ENCODE measurements around the gene CDH4. TPM values are rescaled to one million over a fixed set of nuclear protein-coding genes. Genes with fewer than 3 reads are reported as not detected.

The CDH4 gene
- total RNA-seq, 1 donor from 2014 or later = not detected

GRCh38 chr20:61662968-61663331, 410.9 kb downstream of the CDH4 start:
- CTCF ChIA-PET = no interaction called here
- Mint-ChIP-seq H3K27ac (no peak overlapping the region), H3K27me3 (no peaks in the 10 kb centered on the region), H3K9me3 (no peaks in the 10 kb centered on the region), H3K36me3 (ENCODE audit: low read depth) (no peaks in the 10 kb centered on the region), H3K4me3 (no peak overlapping the region), H3K4me1 (no peaks in the 10 kb centered on the region)
- intact Hi-C loops (cut with micrococcal nuclease) = no loop called here
- no peak for DNase-seq
- no peak for TF ChIP-seq CTCF (IDR thresholded peaks at IDR 0.05)
- no peak for ATAC-seq (ENCODE audit: low read depth)
- POLR2A ChIA-PET = no interaction called here

GRCh38 chr20:61663521-61664425, 411.7 kb downstream of the CDH4 start:
- no peak for ATAC-seq (ENCODE audit: low read depth)
- TF ChIP-seq CTCF (IDR thresholded peaks at IDR 0.05) = no peak
- H3K27me3 Mint-ChIP-seq = no peaks in the 10 kb centered on the region
- H3K27ac Mint-ChIP-seq = no peak overlapping the region
- no peak for DNase-seq
- intact Hi-C loops (cut with micrococcal nuclease) = no loop called here
- ChIA-PET CTCF (no interaction called here), POLR2A (no interaction called here)
- no peaks in the 10 kb centered on the region for H3K36me3 Mint-ChIP-seq (ENCODE audit: low read depth)
- H3K9me3 Mint-ChIP-seq = no peaks in the 10 kb centered on the region
- H3K4me3 Mint-ChIP-seq = no peak overlapping the region
- no peaks in the 10 kb centered on the region for H3K4me1 Mint-ChIP-seq

GRCh38 chr20:61664556-61665320, 412.7 kb downstream of the CDH4 start:
- no peak overlapping the region for H3K27ac Mint-ChIP-seq
- H3K9me3 Mint-ChIP-seq = no peaks in the 10 kb centered on the region
- DNase-seq = no peak
- TF ChIP-seq CTCF (IDR thresholded peaks at IDR 0.05) = no peak
- ATAC-seq (ENCODE audit: low read depth) = no peak
- no peaks in the 10 kb centered on the region for H3K36me3 Mint-ChIP-seq (ENCODE audit: low read depth)
- no peaks in the 10 kb centered on the region for H3K27me3 Mint-ChIP-seq
- CTCF ChIA-PET = no interaction called here
- no peak overlapping the region for H3K4me3 Mint-ChIP-seq
- POLR2A ChIA-PET = no interaction called here
- no peaks in the 10 kb centered on the region for H3K4me1 Mint-ChIP-seq
- intact Hi-C loops (cut with micrococcal nuclease) = no loop called here

- ATAC-seq (ENCODE audit: low read depth) = no peak
- ChIA-PET POLR2A (no interaction called here), CTCF (no interaction called here)
- Mint-ChIP-seq H3K36me3 (ENCODE audit: low read depth) (no peaks in the 10 kb centered on the region), H3K27me3 (no peaks in the 10 kb centered on the region), H3K9me3 (no peaks in the 10 kb centered on the region), H3K4me3 (no peak overlapping the region), H3K27ac (no peak overlapping the region), H3K4me1 (no peaks in the 10 kb centered on the region)
- no peak for DNase-seq
- intact Hi-C loops (cut with micrococcal nuclease) = no loop called here
- TF ChIP-seq CTCF (IDR thresholded peaks at IDR 0.05) = no peak
Measured at GRCh38 chr20:61665528-61666470, 413.7 kb downstream of the CDH4 start.

All from activated B cell treated with CpG ODN at 0.5 μM for 24 hours (primary cell).